ENCODE measurements around the gene TSEN54.

The TSEN54 gene

GRCh38 chr17:75544250-75544649, 27.9 kb downstream of the TSEN54 start:
- no peak for DNase-seq (ENCODE audit: low spot score)

- no peak for DNase-seq (ENCODE audit: low spot score)
Measured at GRCh38 chr17:75546181-75546580, 29.9 kb downstream of the TSEN54 start.

GRCh38 chr17:75547091-75547490, 30.8 kb downstream of the TSEN54 start:
- DNase-seq (ENCODE audit: low spot score): no peak

- DNase-seq (ENCODE audit: low spot score): no peak
Measured at GRCh38 chr17:75548813-75549212, 32.5 kb downstream of the TSEN54 start.

- no peak for DNase-seq (ENCODE audit: low spot score)
Measured at GRCh38 chr17:75549246-75550138, 33.2 kb downstream of the TSEN54 start.

- DNase-seq (ENCODE audit: low spot score): no peak
Measured at GRCh38 chr17:75550139-75550465, 33.8 kb downstream of the TSEN54 start.

- DNase-seq (ENCODE audit: low spot score): no peak
Measured at GRCh38 chr17:75551266-75551665, 34.9 kb downstream of the TSEN54 start.

- no peak for DNase-seq (ENCODE audit: low spot score)
Measured at GRCh38 chr17:75552425-75553294, 36.3 kb downstream of the TSEN54 start.

GRCh38 chr17:75553295-75554110, 37.2 kb downstream of the TSEN54 start:
- no peak for DNase-seq (ENCODE audit: low spot score)

- DNase-seq (ENCODE audit: low spot score): no peak
Measured at GRCh38 chr17:75555679-75556153, 39.4 kb downstream of the TSEN54 start.

GRCh38 chr17:75557075-75557851, 40.9 kb downstream of the TSEN54 start:
- no peak for DNase-seq (ENCODE audit: low spot score)

GRCh38 chr17:75557852-75558665, 41.7 kb downstream of the TSEN54 start:
- no peak for DNase-seq (ENCODE audit: low spot score)

GRCh38 chr17:75558666-75559530, 42.6 kb downstream of the TSEN54 start:
- DNase-seq (ENCODE audit: low spot score): no peak

GRCh38 chr17:75559958-75560533, 43.7 kb downstream of the TSEN54 start:
- DNase-seq (ENCODE audit: low spot score): no peak

GRCh38 chr17:75561927-75562603, 45.7 kb downstream of the TSEN54 start:
- no peak for DNase-seq (ENCODE audit: low spot score)

- DNase-seq (ENCODE audit: low spot score): no peak
Measured at GRCh38 chr17:75563063-75563758, 46.9 kb downstream of the TSEN54 start.

GRCh38 chr17:75564195-75564594, 47.9 kb downstream of the TSEN54 start:
- DNase-seq (ENCODE audit: low spot score): no peak

GRCh38 chr17:75565066-75565465, 48.7 kb downstream of the TSEN54 start:
- no peak for DNase-seq (ENCODE audit: low spot score)

Measured in activated CD4-positive, alpha-beta T cell treated with anti-CD3 and anti-CD28 coated beads, Interleukin-2, Interleukin-4, amounts not matched to agents 100 ng/mL and 50 ng/mL, durations not matched to agents 16 hours and 8 hours (primary cell).